ENCODE measurements around the gene OST4.

DNA sequence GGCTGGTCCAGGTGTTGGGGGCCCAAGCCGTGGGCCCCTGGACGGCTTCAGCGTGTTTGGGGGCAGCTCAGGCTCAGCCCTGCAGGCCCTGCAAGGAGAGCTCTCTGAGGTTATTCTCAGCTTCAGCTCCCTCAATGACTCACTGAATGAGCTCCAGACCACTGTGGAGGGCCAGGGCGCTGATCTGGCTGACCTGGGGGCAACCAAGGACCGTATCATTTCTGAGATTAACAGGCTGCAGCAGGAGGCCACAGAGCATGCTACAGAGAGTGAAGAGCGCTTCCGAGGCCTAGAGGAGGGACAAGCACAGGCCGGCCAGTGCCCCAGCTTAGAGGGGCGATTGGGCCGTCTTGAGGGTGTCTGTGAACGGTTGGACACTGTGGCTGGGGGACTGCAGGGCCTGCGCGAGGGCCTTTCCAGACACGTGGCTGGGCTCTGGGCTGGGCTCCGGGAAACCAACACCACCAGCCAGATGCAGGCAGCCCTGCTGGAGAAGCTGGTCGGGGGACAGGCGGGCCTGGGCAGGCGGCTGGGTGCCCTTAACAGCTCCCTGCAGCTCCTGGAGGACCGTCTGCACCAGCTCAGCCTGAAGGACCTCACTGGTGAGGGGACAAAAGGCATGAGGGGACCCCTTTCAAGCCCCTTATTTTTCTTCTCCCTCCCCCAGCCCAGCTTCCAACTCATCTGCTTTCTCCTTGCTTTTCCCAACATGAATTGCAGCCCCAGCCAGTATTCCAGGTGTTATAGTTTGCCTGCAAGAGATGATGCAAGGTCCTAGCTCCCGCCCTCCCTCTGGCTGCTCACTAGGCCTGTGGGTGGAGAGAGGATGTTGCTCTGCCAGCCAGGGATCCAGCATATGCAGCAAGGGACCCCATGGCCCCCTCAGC lies 12.2 kb upstream of the OST4 start:
- TF ChIP-seq CTCF (optimal IDR thresholded peaks at IDR 0.05 in 1 of 3, IDR thresholded peaks at IDR 0.05 in 1 of 3, conservative IDR thresholded peaks at IDR 0.05 in 1 of 3; ENCODE audit: extremely low read depth in 1 of 3, insufficient read depth in 2 of 3, low read length in 3 of 3) (no peak), EZH2 (IDR thresholded peaks at IDR 0.05; ENCODE audit: low read length) (no peak)
